HG02763 (cell line): ENCODE results near the gene CSTB.
A peak's percentile ranks its signal among the peaks of the same experiment; 100 is the strongest.

Experiments used
- ATAC-seq: cut with Tn5 transposase; IDR thresholded peaks from one replicate; pipeline ENCODE4 v1.9.1; 2021; ENCODE audit warnings: mild to moderate bottlenecking, moderate library complexity; ENCODE audit not compliant: unreplicated experiment

The CSTB gene

DNA sequence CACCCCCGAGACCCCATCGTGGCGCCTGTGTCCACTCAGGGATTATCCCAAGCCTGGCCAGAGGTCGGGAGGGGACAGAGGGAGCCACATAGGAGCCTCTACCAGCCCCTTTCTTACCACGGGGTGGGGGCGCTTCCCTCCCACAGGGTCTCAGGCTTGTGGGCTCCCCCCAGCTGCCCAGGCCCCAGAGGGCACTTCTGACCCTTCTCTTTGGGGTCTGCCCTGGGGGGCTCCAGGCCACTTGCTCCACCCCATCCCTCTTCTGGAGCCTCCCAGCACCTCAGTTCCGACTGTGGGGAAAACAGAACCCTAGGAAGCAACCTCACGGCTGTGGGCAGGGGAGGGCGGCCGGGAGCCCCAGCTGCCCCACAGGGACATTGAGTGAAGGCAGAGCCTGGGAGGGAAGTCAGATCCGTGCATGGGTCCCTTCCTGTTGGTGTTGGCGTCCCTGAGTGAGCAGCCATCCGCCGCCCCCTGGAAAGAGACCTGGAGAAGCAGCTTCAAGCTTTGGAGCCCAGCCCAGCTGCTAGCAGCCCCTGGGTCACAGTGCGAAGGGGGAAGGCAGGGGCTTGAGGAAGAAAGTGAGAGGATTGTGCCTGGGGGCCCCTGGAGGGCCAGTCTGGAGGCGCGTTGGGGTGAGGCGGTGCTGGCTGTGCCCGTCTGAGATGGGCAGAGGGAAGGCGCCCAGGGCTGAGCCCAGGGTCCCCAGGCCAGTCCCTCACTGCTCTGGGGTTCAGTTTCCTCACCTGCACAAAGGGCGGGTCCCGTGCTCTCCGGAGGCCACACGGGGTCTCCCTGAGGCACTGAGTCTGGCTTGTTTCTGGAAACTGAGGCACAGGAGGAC lies 35.4 kb upstream of the CSTB start:
- ATAC-seq: no peak

DNA sequence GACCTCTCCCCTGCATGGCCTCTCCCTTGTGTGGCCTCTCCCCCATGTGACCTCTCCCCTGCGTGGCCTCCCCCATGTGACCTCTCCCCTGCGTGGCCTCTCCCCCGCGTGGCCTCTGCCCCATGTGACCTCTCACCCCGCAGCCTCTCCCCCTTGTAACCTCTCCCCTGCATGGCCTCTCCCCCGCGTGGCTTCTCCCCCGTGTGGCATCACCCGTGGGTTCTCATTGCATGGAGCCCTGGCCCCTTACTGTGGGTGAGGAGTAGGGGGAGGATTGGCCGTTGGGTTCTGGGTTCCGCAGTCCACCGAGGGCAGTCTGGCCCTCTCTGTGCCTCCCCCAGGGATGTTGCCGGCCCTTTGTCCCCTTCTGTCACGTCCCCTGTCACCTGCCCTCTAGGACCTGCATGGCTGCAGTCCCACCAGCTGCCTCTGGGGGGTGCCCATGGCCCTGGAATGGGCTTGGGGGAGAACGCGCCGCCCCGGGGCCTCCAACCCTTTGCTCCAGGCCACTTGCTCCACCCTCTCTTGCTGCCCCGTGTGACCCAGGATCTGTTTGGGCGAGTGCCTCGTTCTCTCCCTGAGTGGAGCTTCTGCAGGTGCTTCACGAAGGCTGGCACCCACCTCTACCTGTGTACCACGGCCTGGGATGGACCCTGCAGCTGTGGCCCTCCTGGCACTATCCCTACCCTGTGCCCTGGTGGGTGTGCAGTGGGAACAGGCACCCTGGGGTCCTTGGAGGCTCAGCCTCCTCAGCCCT lies 34.6 kb upstream of the CSTB start:
- ATAC-seq: peak; percentile 58

DNA sequence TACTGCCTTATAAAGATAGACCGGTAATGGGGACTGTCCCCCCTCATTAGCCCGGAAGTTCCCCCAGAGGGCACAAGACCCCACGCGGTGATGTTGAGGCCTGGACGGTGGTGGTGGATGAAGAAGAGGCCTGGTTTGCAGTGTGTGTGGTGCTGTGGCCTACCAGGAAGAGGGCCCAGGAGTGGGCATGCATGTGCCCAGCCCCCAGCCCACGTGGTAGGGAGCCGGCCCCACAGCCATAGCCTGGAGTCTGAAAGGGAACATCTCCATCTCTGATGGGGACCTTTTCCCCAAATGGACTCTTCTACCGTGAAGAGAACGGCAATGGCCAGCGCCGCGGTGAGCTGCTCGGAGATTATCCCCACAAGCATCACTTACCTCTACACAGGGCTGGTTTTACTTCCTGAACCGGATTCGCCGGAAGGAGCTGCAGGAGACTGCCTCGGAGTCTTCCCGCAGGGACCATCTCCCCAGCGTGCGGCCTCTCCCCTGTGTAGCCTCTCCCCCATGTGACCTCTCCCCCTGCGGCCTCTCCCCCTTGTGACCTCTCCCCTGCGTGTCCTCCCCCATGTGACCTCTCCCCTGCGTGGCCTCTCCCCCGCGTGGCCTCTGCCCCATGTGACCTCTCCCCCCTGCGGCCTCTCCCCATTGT lies 33.9 kb upstream of the CSTB start:
- no peak for ATAC-seq

DNA sequence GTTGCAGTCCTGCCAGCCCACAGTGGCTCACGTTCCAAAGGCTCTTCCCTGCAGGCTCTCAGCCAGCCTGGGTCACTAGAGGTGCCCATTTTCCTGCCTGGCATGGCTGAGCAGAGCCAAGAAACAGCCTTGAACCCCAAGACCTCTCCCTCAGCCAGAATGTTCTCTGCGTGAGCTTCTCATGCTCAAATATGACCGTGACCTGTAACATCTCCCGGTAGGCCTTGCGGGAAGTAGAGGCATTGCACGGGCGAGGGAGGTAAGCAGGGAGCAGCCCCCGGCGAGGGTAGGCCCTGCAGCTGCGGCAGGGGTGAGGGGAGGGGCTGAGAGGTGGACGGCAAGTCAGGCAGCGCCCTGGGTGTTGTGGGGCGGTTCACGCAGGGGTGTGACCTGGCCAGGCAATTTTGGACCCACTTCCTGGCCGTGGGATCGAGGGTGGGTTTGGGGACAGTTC lies 33.3 kb upstream of the CSTB start:
- ATAC-seq: no peak

DNA sequence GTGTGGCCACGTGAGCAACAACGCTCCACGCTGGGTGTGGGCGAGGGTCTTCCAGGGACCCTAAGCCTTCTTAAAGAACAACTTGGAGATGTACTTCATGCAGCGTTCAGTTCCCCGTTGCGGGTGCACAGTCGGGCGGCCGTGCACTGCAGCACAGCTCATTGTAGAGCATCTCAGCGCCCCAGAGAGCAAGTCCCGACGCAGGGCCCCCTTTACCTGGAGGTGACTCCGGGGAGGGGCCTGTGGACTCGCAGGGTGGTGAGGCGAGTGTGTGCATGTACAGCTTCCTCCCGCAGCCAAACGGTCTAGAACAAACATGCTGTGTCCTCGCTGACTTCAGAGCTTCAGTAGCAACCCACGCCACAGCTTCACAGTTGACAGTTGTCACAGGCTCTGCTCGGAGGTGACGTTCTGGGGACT lies 32.7 kb upstream of the CSTB start:
- no peak for ATAC-seq

DNA sequence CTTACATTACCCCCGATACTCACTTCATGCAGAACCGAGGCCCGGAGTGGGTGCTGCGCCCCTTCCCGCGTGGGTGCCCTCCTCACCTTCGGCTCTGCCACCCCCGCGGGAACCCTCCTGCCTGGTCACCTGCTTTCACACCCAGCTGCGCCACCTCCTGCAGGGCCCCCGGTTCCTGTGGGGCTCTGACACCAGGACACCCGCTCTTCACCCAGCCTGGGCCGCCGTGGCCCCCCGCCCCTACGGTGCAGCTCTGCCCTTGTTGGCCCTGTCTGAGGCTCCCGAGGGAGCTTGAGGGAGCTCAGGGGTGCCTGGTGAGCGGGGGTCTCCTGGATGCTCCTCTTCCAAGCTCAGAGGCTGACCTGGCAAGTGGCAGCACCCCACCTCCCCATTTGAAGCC lies 32.3 kb upstream of the CSTB start:
- no peak for ATAC-seq

DNA sequence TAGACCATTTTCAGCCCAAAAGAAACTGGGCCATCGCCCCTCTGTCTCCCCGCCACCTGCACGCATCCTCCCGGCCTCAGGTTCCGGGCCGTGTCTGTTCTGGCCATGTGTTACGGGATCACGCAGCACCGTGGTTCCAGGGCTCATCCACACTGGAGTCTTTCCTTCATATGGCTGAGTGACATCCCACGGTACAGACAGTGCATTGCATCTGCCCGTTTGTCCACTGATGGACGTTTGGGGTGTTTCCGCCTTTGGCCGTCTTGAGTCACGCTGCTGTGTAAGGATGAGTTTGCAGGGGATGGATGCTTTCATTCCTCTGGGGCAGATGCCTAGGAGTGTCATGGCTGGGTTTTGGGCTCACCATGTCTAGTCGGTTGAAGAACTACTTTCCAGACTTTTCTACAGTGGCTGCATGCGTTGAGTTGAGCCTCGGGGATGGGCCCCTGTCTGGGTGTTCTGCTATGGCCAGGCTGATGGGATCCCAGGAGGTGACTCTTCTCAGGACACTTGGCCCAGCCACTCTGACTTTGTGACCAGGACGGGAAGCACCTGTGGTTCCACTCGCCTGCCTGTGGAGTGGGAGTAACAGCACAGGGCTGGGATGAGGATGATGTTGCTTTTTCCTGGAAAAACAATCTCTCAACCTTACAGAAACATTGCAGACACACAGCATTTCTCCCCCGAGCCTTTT lies 30.1 kb upstream of the CSTB start:
- peak; percentile 7 for ATAC-seq

DNA sequence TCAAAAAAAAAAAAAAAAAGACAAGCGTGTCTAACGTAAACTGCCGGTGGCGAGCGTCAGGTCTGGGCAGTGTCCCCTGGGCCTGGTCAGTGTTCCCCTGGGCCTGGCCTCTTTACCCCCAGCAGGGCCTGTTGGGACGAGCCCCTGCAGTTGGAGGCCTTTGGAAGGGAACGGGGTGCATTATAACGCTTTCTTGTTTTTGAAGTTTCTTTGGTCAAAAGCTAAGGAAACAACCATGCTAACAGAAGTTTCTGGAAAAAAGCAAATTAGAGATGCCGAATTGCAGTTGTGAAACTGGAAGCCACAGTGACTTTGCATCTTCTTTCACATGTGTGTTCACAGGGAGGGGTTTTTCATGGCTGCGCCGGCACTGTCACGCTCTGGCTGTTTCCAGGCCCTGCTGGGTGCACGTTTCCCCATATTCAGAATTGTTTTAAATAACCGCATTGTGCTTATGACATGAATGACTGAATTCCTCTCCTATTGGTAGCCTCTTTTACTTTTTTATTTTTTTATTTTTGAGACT lies 29.2 kb upstream of the CSTB start:
- ATAC-seq: peak; percentile 81

DNA sequence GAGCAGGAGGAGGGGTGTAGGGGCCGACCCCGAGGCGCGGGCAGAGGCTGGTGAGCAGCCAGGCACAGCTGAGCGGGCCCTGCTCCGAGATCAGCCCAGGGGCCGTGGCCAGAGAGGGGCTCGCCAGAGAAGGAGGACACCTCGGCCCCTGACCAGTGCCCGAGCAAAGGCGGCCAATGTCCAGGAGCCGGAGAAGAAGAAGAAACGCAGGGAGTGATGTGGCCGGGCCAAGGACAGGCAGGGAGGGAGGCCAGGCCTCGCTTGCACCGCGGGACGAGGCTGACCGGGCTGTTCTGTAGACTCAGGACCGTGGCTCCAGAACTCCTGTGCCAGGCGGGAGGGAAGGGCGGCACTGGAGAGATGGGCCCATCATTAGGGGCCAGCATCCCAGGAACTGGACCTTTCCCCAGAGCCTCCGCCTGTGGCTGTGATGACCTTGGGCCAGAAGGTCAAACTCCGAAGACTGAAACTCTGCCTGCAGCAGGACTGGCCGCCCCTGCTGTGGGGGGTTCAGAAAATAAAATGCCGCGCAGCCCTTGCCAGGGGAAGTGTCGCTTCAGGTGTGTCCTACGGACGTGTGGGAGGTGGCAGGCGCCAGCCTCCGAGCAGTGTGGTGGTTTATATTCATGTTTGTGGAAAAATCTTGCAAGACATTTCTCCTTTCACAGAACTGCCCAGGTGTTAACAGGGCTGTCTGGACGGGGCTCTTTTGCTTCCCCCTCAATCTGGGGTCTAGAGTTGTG lies 27.6 kb upstream of the CSTB start:
- no peak for ATAC-seq

DNA sequence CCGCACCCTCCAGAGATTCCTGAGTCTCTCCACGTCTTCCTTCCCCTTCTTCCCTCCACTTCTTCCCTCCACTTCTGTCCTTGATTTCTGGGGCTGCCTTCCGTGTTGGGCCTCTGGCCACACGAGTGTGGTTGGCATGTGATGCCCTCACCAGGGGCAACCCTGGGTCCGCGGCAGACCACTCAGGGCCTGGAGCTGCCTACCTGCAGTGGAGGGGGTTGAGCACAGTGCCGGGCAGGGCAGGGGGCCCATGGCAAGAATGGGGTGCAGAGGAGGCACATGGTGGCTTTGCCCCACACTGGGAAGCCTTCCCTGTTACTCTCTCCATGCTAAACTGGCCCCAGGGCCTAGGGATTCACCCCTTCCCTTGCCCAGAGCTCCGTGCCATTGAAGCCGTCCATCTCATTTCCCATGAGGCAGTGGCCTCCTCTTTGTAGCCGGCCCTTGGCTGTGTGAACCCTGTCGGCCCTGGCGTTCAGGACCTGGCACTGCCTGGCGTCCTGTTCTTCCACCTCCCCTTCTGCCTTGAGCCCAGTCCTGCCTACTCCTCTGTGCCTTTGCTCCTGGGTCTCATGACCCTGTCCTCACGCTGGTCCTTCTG lies 26.7 kb upstream of the CSTB start:
- ATAC-seq: no peak

DNA sequence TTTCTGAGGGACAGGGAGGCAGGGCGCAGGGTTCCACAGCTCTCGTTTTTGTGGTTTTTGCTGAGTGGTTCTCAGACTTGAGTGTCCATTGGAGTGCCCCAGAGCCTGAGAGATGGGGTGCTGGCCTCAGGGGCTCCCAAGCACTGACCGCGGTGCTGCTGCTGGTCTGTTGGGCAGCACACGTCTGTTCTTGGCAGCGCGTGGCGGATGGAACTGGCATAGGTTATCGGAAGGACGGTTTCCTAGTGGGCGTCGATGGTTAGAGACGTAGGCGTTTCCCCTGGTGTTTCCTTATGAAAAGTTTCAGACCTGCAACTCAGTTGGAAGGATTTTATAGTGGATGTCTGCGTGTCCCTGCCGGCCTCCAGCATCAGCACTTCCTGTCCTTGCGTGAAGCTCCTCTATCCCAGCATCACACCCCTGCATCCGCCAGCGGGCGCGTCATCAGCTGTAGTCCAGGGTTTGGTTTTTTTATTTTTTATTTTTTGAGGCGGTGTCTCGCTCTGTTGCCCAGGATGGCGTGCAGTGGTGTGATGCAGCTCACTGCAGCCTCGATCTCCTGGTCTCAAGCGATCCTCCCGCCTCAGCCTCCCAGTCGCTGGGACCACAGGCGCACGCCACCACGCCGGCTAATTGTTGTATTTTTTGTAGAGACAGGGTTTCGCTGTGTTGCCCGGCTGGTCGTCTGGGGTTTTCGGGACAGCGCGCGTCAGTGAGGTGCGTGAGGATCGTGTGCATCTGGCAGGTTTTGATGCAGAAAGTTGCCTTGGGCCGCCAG lies 25.1 kb upstream of the CSTB start:
- ATAC-seq: no peak

DNA sequence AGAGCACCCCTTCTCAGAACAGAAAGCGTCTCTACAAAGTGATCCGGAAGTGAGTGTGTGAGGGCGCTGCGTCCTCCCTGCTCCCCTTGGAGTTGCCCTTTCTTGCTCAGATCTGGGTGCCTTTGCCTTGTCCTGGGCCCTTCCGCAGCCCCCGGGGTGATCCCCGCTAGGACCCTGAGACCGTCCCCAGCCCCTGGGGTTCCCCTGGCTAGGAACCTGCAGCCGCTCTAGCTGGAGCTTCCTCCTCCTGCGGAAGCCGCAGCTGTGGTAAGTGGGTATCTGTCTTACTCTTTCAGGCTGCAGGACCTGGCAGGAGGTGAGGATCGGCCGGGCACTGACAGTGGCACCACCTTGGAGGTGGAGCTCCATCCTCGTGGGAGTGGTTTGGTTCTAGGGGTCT lies 24.5 kb upstream of the CSTB start:
- ATAC-seq: no peak

DNA sequence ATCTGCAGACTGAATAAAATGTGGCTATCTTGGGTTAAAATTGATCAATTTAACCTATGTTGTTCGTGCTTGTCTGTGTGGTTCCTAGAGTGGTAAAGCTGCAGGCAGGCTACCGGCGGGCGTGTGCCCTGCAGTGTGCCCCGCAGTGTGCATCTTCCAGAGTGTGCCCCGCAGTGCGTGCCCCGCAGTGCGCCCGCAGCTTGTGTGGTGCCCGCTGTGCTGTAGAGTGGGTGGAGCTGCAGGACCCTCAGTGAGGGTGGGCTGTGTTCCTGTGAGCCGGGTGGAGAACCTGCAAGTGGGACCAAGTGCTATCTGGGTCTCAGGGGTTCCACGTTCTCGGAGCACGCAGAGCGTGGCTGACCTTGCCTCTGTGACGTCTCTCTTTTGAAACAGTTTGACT lies 24.0 kb upstream of the CSTB start:
- ATAC-seq: no peak

DNA sequence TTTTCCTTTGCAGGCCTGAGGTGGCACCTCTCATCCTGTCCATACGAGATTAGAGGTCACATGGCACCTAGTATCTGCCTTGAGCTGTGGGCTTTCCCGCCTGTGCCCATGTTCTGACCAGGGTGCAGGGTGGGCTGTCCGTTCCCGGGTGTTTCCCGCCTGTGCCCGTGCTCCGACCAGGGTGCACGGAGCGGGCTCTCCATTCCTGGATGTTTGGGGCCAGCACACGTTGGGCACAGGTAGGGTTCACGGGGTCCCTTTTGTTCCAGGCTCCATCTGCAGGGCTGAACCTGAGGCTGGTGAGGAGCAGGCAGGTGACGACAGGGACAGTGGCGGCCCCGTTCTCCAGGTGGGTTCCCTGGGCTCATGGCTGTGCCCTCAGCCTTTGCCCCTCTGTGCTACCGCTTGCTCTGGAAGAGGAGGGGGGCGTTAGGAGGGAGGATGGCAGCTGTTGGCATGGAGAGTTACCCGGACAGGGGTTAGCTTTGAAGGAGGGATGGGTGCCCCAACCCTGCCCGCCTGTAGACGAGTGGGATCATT lies 23.3 kb upstream of the CSTB start:
- ATAC-seq: no peak

DNA sequence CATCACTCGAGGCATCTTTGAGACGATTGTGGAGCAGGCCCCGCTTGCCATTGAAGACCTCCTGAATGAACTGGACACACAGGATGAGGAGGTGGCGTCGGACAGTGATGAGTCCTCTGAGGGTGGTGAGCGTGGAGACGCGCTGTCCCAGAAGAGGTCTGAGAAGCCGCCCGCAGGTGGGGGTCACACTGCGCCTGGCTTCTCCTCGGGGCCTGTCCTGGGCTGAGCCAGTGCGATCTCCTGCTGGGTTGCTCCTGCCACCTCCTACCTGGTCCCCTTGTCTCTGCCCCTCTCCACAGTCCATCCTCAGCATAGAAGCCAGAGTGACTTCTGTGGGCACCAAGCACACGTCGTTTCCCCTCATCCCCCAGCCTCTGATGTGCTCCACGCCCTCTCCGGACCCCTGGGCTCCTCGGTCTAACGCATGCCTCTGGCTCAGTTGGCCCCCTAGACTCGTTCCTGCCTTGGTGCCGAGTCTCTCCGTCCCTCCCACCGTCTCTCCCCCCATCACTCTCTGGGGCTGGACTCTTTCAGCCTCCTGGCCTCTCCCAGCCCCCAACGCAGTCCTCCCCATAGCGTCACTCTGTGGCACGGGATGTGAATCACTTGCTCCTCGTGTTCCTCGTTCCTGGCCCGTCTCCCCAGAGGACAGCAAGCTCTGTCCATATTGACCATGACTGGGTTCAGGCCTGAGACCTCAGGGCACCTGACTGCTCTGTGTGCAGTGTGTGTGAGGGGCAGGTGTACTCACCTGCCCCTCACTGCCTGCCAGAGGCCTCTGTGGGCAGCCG lies 22.0 kb upstream of the CSTB start:
- ATAC-seq: no peak

DNA sequence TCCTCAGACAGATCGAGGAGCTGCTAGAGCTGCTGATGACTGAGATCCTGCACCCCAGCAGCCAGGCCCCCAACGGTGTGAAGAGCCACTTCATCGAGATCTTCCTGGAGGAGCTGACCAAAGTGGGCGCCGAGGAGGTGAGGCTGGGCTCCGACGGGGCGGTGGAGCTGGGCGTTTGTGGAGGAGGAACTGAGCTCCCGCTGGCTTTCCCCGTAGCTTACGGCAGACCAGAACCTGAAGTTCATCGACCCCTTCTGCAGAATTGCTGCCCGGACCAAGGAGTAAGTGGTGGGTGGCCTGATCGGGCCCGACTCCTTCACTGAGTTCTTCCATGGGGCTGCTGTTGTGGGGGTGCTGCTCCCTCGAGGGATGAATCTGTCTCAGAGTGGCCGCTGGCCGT lies 21.3 kb upstream of the CSTB start:
- ATAC-seq: no peak

DNA sequence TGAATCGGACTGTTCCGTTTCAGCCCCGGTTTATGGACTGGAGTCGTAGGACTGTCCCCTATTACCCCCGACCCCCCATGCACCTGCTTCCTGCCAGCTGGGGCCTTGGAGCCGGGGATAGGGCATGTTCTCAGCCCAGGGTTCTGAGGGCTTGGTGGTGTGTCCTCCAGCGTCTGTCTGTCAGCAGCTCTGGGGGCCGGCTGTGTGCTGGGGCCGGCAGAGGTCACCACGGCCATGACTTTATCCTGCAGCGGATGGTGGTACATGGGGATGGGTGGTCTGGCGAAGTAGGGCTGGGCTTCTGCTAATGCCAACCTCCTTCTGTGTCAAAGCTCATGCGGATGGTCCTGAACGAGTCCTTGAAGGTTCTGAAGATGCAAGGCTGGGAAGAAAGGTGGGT lies 18.7 kb upstream of the CSTB start:
- ATAC-seq: no peak

DNA sequence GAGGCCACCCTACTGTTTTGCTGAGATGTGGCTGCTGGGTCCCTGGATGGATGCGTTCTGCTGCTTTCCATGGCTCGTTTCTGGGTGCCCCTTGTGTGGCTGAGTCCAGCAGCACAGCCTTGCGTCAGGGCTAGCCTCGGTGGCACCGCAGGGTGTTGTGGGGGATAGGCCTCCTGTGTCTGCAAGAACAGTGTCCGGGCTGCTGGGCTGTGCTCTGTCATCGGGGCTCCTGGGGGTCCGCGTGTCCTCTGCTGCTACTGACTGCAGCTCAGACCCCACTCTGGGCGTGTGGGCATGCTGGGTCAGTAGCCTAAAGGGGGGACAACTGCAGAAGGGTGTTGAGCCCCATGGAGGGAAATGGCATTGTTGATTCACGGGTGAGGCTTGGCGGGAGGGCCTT lies 18.2 kb upstream of the CSTB start:
- no peak for ATAC-seq
